HepG2 (cell line): ENCODE measurements around the gene POLR3E. TPM values are rescaled to one million over a fixed set of nuclear protein-coding genes. Genes with fewer than 3 reads are reported as not detected.

Source experiments
- AGO1 ChIP-seq: fragments of 200-400 bp; formaldehyde crosslinking; IDR thresholded peaks from 2 replicates; pipeline ENCODE4 v1.6.1; 2017; ENCODE audit warnings: mild to moderate bottlenecking, low read depth, low read length, moderate library complexity; ENCODE audit not compliant: poor library complexity, severe bottlenecking
- ARID5B ChIP-seq: IDR thresholded peaks from 2 replicates; pipeline ENCODE4 v1.4.0; 2020; ENCODE audit warnings: mild to moderate bottlenecking, missing genetic modification reagents
- DRAP1 ChIP-seq: IDR thresholded peaks from 2 replicates; pipeline ENCODE4 v1.6.1; 2016; ENCODE audit warnings: missing genetic modification reagents, missing compliant biosample characterization
- ELF3 ChIP-seq: IDR thresholded peaks from 2 replicates; pipeline ENCODE4 v1.6.1; 2016; ENCODE audit warnings: missing genetic modification reagents, missing compliant biosample characterization
- FOXA1 ChIP-seq, 2 experiments: fragments of 450-650 bp in 1 of 2; sonication (generic) in 1 of 2; formaldehyde crosslinking in 1 of 2; IDR thresholded peaks; 2 replicates each; pipeline versions ENCODE4 v1.4.0 to v1.6.1; 2016 to 2020; ENCODE audit warnings: missing genetic modification reagents in 1 of 2
- FOXA3 ChIP-seq: IDR thresholded peaks from 2 replicates; pipeline ENCODE4 v1.6.1; 2016; ENCODE audit warnings: missing genetic modification reagents, missing compliant biosample characterization
- GATAD2A ChIP-seq: IDR thresholded peaks from 2 replicates; pipeline ENCODE4 v1.6.1; 2016
- NAIF1 ChIP-seq: sonication (generic); formaldehyde crosslinking; IDR thresholded peaks from 2 replicates; pipeline ENCODE4 v1.5.0; 2020; ENCODE audit warnings: mild to moderate bottlenecking, missing genetic modification reagents, borderline replicate concordance
- RARA ChIP-seq: IDR thresholded peaks from 2 replicates; pipeline ENCODE4 v1.6.1; 2016; ENCODE audit warnings: missing genetic modification reagents, missing compliant biosample characterization
- RBAK ChIP-seq: sonication (generic); formaldehyde crosslinking; IDR thresholded peaks from 2 replicates; pipeline ENCODE4 v1.5.1; 2020; ENCODE audit warnings: mild to moderate bottlenecking, missing genetic modification reagents
- SOX5 ChIP-seq: IDR thresholded peaks from 2 replicates; pipeline ENCODE4 v1.6.1; 2016; ENCODE audit warnings: borderline replicate concordance
- SPEN ChIP-seq: sonication (generic); formaldehyde crosslinking; IDR thresholded peaks from 2 replicates; pipeline ENCODE4 v1.5.1; 2020; ENCODE audit warnings: low read depth, mild to moderate bottlenecking, missing genetic modification reagents
- TBL1XR1 ChIP-seq: fragments of 150-350 bp; IDR thresholded peaks from 2 replicates; pipeline ENCODE4 v1.6.1; 2014; ENCODE audit warnings: borderline replicate concordance, low read length; ENCODE audit not compliant: partially characterized antibody
- TBX2 ChIP-seq: sonication (generic); formaldehyde crosslinking; IDR thresholded peaks from 2 replicates; pipeline ENCODE4 v1.5.0; 2020; ENCODE audit warnings: missing genetic modification reagents, mild to moderate bottlenecking, borderline replicate concordance
- TCF7 ChIP-seq: sonication (generic); IDR thresholded peaks from 2 replicates; pipeline ENCODE4 v1.6.1; 2016; ENCODE audit warnings: antibody characterized with exemption, low read depth
- TFDP2 ChIP-seq: sonication (generic); formaldehyde crosslinking; IDR thresholded peaks from 2 replicates; pipeline ENCODE4 v1.4.0; 2020; ENCODE audit warnings: missing genetic modification reagents
- ZFP90 ChIP-seq: sonication (generic); formaldehyde crosslinking; IDR thresholded peaks from 2 replicates; pipeline ENCODE4 v1.8.0; 2022; ENCODE audit warnings: missing genetic modification reagents, mild to moderate bottlenecking, inconsistent platforms, borderline replicate concordance
- ZNF101 ChIP-seq: sonication (generic); formaldehyde crosslinking; IDR thresholded peaks from 2 replicates; pipeline ENCODE4 v1.4.0; 2020; ENCODE audit warnings: mild to moderate bottlenecking, low read depth, missing genetic modification reagents, borderline replicate concordance
- ZNF235 ChIP-seq: sonication (generic); formaldehyde crosslinking; IDR thresholded peaks from 2 replicates; pipeline ENCODE4 v1.8.1; 2023; ENCODE audit warnings: mild to moderate bottlenecking, missing genetic modification reagents, borderline replicate concordance
- ZNF253 ChIP-seq: sonication (generic); formaldehyde crosslinking; IDR thresholded peaks from 2 replicates; pipeline ENCODE4 v1.8.0; 2022; ENCODE audit warnings: mild to moderate bottlenecking, missing genetic modification reagents, borderline replicate concordance
- ZNF33A ChIP-seq: sonication (generic); formaldehyde crosslinking; IDR thresholded peaks from 2 replicates; pipeline ENCODE4 v1.5.1; 2020; ENCODE audit warnings: missing genetic modification reagents, mild to moderate bottlenecking, moderate library complexity, borderline replicate concordance
- ZNF460 ChIP-seq: sonication (generic); formaldehyde crosslinking; IDR thresholded peaks from 2 replicates; pipeline ENCODE4 v1.5.1; 2020; ENCODE audit warnings: missing genetic modification reagents, mild to moderate bottlenecking, borderline replicate concordance
- polyA plus RNA-seq, 8 experiments: library from polyadenylated mRNA; depleted of rRNA in 3 of 8; stranded (reverse) in 7 of 8; unstranded in 1 of 8; fragments of >200 nt; fragmentation: Illumina TruSeq in 4 of 8; extraction: Trizol in 4 of 8; gene quantifications; 2 replicates each; pipeline versions ENCODE4 v1.2.1 to v1.2.3, GENCODE V29; 2011 to 2016; ENCODE audit warnings: low read depth in 4 of 8, missing spikeins in 1 of 8, mixed read lengths in 1 of 8; ENCODE audit not compliant: insufficient read depth in 1 of 8
- total RNA-seq, 5 experiments: library from RNA; depleted of rRNA; stranded (reverse); fragments of >200 nt; fragmentation: Illumina TruSeq; extraction: Trizol; gene quantifications; 2 replicates each; pipeline ENCODE4 v1.2.3, GENCODE V29; 2016; ENCODE audit warnings: low read depth in 1 of 5

Gene POLR3E
- total and polyA plus RNA-seq, 2 of the 13 experiments (the other 11 are each of a cell fraction or from before 2014, with no cell fraction given): 135 to 262 TPM

GRCh38 chr16:22293137-22294106, 3.8 kb upstream of the POLR3E start (continued):
- TF ChIP-seq TBL1XR1: no peak
- no peak for TF ChIP-seq ZNF235 (CRISPR knock-in tag)
- peak; percentile 38; the same call in 1 of the 2 replicates for TF ChIP-seq ZNF460 (CRISPR knock-in tag)
- no peak for TF ChIP-seq ZFP90
- TF ChIP-seq ELF3 (CRISPR knock-in tag): peak; percentile 75; the same call in 1 of the 2 replicates
- peak; percentile 82; the same call in 1 of the 2 replicates for TF ChIP-seq SOX5 (CRISPR knock-in tag)
- TF ChIP-seq NAIF1 (CRISPR knock-in tag): no peak
- no peak for TF ChIP-seq FOXA1 (IDR thresholded peaks at IDR 0.05)
- 0 out of 2 replicates have a peak, but pooled peaks have one; percentile 6 for TF ChIP-seq FOXA1 (CRISPR knock-in tag; IDR thresholded peaks at IDR 0.05)
- TF ChIP-seq TCF7: peak; percentile 49; the same call in 1 of the 2 replicates
- TF ChIP-seq RBAK: no peak
- TF ChIP-seq ZNF33A (CRISPR knock-in tag): no peak
- peak; percentile 21; the same call in 1 of the 2 replicates for TF ChIP-seq DRAP1 (CRISPR knock-in tag)
- no peak for TF ChIP-seq ZNF253 (CRISPR knock-in tag)
- no peak for TF ChIP-seq TFDP2 (CRISPR knock-in tag)
- 0 out of 2 replicates have a peak, but pooled peaks have one; percentile 26 for TF ChIP-seq TBX2 (CRISPR knock-in tag)
- TF ChIP-seq SPEN: no peak
- peak; percentile 72 for TF ChIP-seq ARID5B (CRISPR knock-in tag)
- TF ChIP-seq ZNF101 (CRISPR knock-in tag): no peak
- TF ChIP-seq RARA (CRISPR knock-in tag): peak; percentile 74
- no peak for TF ChIP-seq AGO1
- peak; percentile 71 for TF ChIP-seq FOXA3 (CRISPR knock-in tag)
- TF ChIP-seq GATAD2A (CRISPR knock-in tag): no peak
